Keratinocyte (primary cell): ENCODE results near the gene PRKAR1B.

ENCODE experiments used
- EZH2 ChIP-seq: IDR thresholded peaks from one replicate; pipeline ENCODE4 v1.6.1; 2012; ENCODE audit warnings: inconsistent platforms, mild to moderate bottlenecking, low read length, moderate library complexity
- TF ChIP-seq, protein P1 (sequence below), 3 experiments: IDR thresholded peaks in 1 of 3; conservative IDR thresholded peaks in 1 of 3; optimal IDR thresholded peaks in 1 of 3; 2 replicates in 2 of 3; 3 replicates in 1 of 3; pipeline versions ENCODE3 to v1.5.1; 2011; ENCODE audit warnings: low read length in 3 of 3, mild to moderate bottlenecking in 3 of 3, moderate library complexity in 2 of 3, control low read depth in 1 of 3, inconsistent platforms in 1 of 3; ENCODE audit not compliant: insufficient read depth in 2 of 3; ENCODE audit errors: extremely low read depth in 1 of 3

DNA sequence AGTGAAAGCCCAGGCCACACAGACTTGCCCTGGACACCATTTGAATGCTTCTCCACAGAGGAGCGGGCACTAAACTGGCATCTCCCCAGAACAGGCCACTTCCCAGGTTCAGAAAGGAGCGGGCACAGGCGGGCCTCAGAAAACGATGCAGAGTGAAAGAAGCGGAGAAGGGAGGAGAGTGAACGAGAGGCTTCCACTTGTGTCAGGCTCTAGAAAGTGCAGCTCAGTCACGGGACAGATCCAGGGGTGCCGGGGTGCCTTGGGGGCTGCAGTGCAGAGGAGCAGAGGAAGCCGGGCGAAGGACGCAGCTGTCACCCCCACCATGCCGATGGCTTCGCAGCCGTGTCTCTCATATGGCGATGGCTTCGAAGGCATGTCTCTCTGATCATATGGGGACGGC, 26.1 kb upstream of the PRKAR1B start:
- TF ChIP-seq, protein P1, sequence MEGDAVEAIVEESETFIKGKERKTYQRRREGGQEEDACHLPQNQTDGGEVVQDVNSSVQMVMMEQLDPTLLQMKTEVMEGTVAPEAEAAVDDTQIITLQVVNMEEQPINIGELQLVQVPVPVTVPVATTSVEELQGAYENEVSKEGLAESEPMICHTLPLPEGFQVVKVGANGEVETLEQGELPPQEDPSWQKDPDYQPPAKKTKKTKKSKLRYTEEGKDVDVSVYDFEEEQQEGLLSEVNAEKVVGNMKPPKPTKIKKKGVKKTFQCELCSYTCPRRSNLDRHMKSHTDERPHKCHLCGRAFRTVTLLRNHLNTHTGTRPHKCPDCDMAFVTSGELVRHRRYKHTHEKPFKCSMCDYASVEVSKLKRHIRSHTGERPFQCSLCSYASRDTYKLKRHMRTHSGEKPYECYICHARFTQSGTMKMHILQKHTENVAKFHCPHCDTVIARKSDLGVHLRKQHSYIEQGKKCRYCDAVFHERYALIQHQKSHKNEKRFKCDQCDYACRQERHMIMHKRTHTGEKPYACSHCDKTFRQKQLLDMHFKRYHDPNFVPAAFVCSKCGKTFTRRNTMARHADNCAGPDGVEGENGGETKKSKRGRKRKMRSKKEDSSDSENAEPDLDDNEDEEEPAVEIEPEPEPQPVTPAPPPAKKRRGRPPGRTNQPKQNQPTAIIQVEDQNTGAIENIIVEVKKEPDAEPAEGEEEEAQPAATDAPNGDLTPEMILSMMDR (optimal IDR thresholded peaks at IDR 0.05 in 1 of 3, IDR thresholded peaks at IDR 0.05 in 1 of 3, conservative IDR thresholded peaks at IDR 0.05 in 1 of 3; ENCODE audit: extremely low read depth in 1 of 3, insufficient read depth in 2 of 3, low read length in 3 of 3), result no peak
- no peak for TF ChIP-seq EZH2
